ENCODE data around the gene GSG1.

GRCh38 chr12:13153180-13153579 is 49.7 kb upstream of the GSG1 start:
- TF ChIP-seq, protein P1, sequence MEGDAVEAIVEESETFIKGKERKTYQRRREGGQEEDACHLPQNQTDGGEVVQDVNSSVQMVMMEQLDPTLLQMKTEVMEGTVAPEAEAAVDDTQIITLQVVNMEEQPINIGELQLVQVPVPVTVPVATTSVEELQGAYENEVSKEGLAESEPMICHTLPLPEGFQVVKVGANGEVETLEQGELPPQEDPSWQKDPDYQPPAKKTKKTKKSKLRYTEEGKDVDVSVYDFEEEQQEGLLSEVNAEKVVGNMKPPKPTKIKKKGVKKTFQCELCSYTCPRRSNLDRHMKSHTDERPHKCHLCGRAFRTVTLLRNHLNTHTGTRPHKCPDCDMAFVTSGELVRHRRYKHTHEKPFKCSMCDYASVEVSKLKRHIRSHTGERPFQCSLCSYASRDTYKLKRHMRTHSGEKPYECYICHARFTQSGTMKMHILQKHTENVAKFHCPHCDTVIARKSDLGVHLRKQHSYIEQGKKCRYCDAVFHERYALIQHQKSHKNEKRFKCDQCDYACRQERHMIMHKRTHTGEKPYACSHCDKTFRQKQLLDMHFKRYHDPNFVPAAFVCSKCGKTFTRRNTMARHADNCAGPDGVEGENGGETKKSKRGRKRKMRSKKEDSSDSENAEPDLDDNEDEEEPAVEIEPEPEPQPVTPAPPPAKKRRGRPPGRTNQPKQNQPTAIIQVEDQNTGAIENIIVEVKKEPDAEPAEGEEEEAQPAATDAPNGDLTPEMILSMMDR (IDR thresholded peaks at IDR 0.05): no peak
- no peak for TF ChIP-seq POLR2A (IDR thresholded peaks at IDR 0.05)

Measured in heart left ventricle (tissue), 13 donors.